ENCODE results near the gene CENPS.

CENPS gene

GRCh38 chr1:10472220-10473144 lies 42.2 kb downstream of the CENPS start, which contains the start of gene DFFA:
DFFA (minus strand) TSS chr1:10472529; CDS start chr1:10472458, 71 bp downstream.
- TF ChIP-seq CTCF (conservative IDR thresholded peaks at IDR 0.05) (no peak), ZFX (IDR thresholded peaks at IDR 0.05) (peak; percentile 80)
- H3K27ac ChIP-seq, result peak within 1 kb of the TSS; percentile 79

- H3K27ac ChIP-seq, result no peak overlapping the region; the same call in 1 of the 2 replicates
- TF ChIP-seq CTCF (conservative IDR thresholded peaks at IDR 0.05) (no peak), ZFX (IDR thresholded peaks at IDR 0.05) (no peak)
Measured at GRCh38 chr1:10473145-10473765, 43.0 kb downstream of the CENPS start.

- peak overlapping the region; percentile 77 for H3K27ac ChIP-seq
Measured at GRCh38 chr1:10474309-10474612, 44.0 kb downstream of the CENPS start.

- TF ChIP-seq ZFX (IDR thresholded peaks at IDR 0.05) (no peak), CTCF (conservative IDR thresholded peaks at IDR 0.05) (no peak)
- peak within 1 kb of the TSS; percentile 77 for H3K27ac ChIP-seq
Measured at GRCh38 chr1:10474613-10475507, 44.6 kb downstream of the CENPS start, which contains the start of gene PEX14. PEX14 (plus strand) TSS chr1:10474950; CDS start chr1:10474967, 17 bp downstream.

GRCh38 chr1:10475510-10475909 lies 45.3 kb downstream of the CENPS start:
- no peak for TF ChIP-seq CTCF (conservative IDR thresholded peaks at IDR 0.05)
- no peak for TF ChIP-seq ZFX (IDR thresholded peaks at IDR 0.05)
- peak overlapping the region; percentile 77 for H3K27ac ChIP-seq

GRCh38 chr1:10479296-10479695 lies 49.1 kb downstream of the CENPS start:
- TF ChIP-seq ZFX (IDR thresholded peaks at IDR 0.05), result no peak
- no peak for TF ChIP-seq CTCF (conservative IDR thresholded peaks at IDR 0.05)

GRCh38 chr1:10480614-10481013 lies 50.4 kb downstream of the CENPS start:
- no peak overlapping the region for H3K27ac ChIP-seq
- no peak for TF ChIP-seq CTCF (conservative IDR thresholded peaks at IDR 0.05)
- TF ChIP-seq ZFX (IDR thresholded peaks at IDR 0.05), result no peak

More at GRCh38 chr1:10479296-10479695, 49.1 kb downstream of the CENPS start:
- no peak overlapping the region for H3K27ac ChIP-seq
